ENCODE results near the gene KIDINS220. TPM values are rescaled to one million over a fixed set of nuclear protein-coding genes. Genes with fewer than 3 reads are reported as not detected.

Gene KIDINS220
- total RNA-seq: 69.6 TPM
- long read RNA-seq, partial matches to known transcripts: 41 of 65 reads
- long read RNA-seq, other reads (novel, unspliced or antisense): 24 of 65 reads

DNA sequence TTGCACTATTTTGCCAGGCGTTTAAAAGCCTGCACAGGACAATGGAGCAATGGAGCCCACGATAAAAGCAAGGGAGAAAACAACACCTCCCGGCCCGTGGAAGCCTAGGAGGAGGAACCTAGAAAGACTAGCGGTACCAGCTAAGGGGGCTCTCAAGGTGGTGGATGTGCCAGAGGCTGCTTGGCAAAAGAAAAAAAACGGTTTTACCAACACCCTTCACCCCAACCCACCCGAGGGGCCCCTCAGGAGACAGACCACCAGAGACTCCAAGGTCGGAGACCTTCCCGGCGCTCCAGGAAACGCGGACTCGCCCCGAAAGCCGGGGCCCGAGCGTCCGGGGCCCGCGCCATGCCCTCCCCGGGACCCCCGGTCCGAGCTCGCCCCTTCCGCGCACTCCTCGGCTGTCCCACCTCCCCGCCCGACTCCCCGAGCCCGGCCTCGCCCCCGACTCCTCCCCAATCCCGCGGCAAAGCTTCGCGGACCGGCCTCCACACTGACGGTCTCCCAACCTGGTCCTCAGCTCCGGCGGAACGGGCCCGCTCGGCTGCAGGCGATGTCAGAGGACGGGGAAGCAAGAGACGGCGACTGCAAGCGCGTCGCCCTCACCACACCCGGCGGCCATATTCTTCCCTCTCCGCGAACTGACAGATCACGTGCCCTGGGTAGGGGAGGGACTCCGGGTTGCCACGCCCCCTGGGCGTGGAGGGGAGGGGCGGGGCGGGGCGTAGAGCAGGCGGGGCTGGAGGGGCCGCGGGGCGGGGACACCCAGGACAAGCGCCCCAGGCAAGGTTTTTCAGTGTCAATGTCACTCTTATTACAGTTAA lies at the start of gene KIDINS220:
Gene KIDINS220 (minus strand): TSS at position 643 of the 824 bp plus-strand sequence. CDS start 10,520 bp downstream, outside the sequence.
- TF ChIP-seq, protein P1, sequence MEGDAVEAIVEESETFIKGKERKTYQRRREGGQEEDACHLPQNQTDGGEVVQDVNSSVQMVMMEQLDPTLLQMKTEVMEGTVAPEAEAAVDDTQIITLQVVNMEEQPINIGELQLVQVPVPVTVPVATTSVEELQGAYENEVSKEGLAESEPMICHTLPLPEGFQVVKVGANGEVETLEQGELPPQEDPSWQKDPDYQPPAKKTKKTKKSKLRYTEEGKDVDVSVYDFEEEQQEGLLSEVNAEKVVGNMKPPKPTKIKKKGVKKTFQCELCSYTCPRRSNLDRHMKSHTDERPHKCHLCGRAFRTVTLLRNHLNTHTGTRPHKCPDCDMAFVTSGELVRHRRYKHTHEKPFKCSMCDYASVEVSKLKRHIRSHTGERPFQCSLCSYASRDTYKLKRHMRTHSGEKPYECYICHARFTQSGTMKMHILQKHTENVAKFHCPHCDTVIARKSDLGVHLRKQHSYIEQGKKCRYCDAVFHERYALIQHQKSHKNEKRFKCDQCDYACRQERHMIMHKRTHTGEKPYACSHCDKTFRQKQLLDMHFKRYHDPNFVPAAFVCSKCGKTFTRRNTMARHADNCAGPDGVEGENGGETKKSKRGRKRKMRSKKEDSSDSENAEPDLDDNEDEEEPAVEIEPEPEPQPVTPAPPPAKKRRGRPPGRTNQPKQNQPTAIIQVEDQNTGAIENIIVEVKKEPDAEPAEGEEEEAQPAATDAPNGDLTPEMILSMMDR (IDR thresholded peaks at IDR 0.05): no peak
- ATAC-seq (peak; percentile 98), DNase-seq (peak; percentile 92)
- Histone ChIP-seq H3K9me3 (no peaks in the 10 kb centered on the region), H3K27ac (peak within 1 kb of the TSS; percentile 91), H3K4me3 (peak within 1 kb of the TSS; percentile 98), H3K36me3 (no peaks in the 10 kb centered on the region), H3K4me1 (peaks cover 25% of the 10 kb centered on the region), H3K27me3 (no peaks in the 10 kb centered on the region)
- intact Hi-C loops (cut with DNase I): no loop called here

GRCh38 chr2:8886876-8887275 lies 49.5 kb upstream of the KIDINS220 start:
- no peak for DNase-seq

DNA sequence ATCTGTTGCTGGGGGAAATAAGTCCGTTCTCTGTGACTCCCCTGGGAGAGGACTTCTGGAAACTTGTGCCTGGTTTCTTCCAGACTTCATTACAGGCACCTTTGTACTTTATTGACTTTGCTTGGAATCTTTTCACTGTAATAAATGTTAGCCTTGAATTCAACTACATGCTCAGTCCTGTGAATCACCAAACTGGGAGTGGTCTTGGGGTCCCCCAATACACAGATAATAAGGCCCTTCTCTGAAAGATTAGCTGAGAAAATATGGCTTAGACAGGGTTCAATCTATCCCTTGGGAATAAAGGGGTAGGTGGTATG lies 48.7 kb upstream of the KIDINS220 start:
- intact Hi-C loops (cut with DNase I): no loop called here
- no peaks in the 10 kb centered on the region for H3K4me1 ChIP-seq
- no peak overlapping the region for H3K27ac ChIP-seq
- no peak overlapping the region for H3K4me3 ChIP-seq
- H3K27me3 ChIP-seq: no peaks in the 10 kb centered on the region
- H3K9me3 ChIP-seq: no peaks in the 10 kb centered on the region
- no peaks in the 10 kb centered on the region for H3K36me3 ChIP-seq
- TF ChIP-seq, protein P1 (IDR thresholded peaks at IDR 0.05): no peak
- DNase-seq (no peak), ATAC-seq (no peak)

More at GRCh38 chr2:8886876-8887275, 49.5 kb upstream of the KIDINS220 start:
- intact Hi-C loops (cut with DNase I): no loop called here
- Histone ChIP-seq H3K36me3 (no peaks in the 10 kb centered on the region), H3K9me3 (no peaks in the 10 kb centered on the region), H3K4me3 (no peak overlapping the region), H3K27me3 (no peaks in the 10 kb centered on the region), H3K4me1 (no peaks in the 10 kb centered on the region), H3K27ac (no peak overlapping the region)
- no peak for ATAC-seq
- TF ChIP-seq, protein P1 (IDR thresholded peaks at IDR 0.05): no peak

GRCh38 chr2:8885449-8886201 lies 48.2 kb upstream of the KIDINS220 start:
- intact Hi-C loops (cut with DNase I): no loop called here
- H3K4me3 ChIP-seq: no peak overlapping the region
- DNase-seq (no peak), ATAC-seq (no peak)
- no peaks in the 10 kb centered on the region for H3K9me3 ChIP-seq
- TF ChIP-seq, protein P1 (IDR thresholded peaks at IDR 0.05): no peak
- no peaks in the 10 kb centered on the region for H3K4me1 ChIP-seq
- H3K27ac ChIP-seq: no peak overlapping the region
- H3K27me3 ChIP-seq: no peaks in the 10 kb centered on the region
- H3K36me3 ChIP-seq: peaks cover 5% of the 10 kb centered on the region

GRCh38 chr2:8884812-8885211 lies 47.4 kb upstream of the KIDINS220 start:
- no peak overlapping the region for H3K4me3 ChIP-seq
- TF ChIP-seq, protein P1 (IDR thresholded peaks at IDR 0.05): no peak
- intact Hi-C loops (cut with DNase I): no loop called here
- H3K9me3 ChIP-seq: no peaks in the 10 kb centered on the region
- ATAC-seq (no peak), DNase-seq (no peak)
- no peaks in the 10 kb centered on the region for H3K27me3 ChIP-seq
- H3K27ac ChIP-seq: no peak overlapping the region
- H3K4me1 ChIP-seq: no peaks in the 10 kb centered on the region
- peaks cover 5% of the 10 kb centered on the region for H3K36me3 ChIP-seq
